GM18526 (cell line): ENCODE data around the gene RBM17.

Experiments
- POLR2A ChIP-seq: IDR thresholded peaks from 3 replicates; pipeline ENCODE4 v1.6.1; 2011; ENCODE audit not compliant: insufficient read length; ENCODE audit errors: extremely low read depth

Gene RBM17

GRCh38 chr10:6068006-6068405, 20.8 kb upstream of the RBM17 start:
- TF ChIP-seq POLR2A: no peak

- no peak for TF ChIP-seq POLR2A
Observed at GRCh38 chr10:6068422-6068821, 20.4 kb upstream of the RBM17 start.

- no peak for TF ChIP-seq POLR2A
Observed at GRCh38 chr10:6069081-6069931, 19.5 kb upstream of the RBM17 start.

GRCh38 chr10:6070660-6071059, 18.2 kb upstream of the RBM17 start:
- TF ChIP-seq POLR2A: no peak

GRCh38 chr10:6071181-6072175, 17.4 kb upstream of the RBM17 start:
- no peak for TF ChIP-seq POLR2A

GRCh38 chr10:6072215-6072934, 16.5 kb upstream of the RBM17 start:
- TF ChIP-seq POLR2A: no peak

GRCh38 chr10:6074489-6075301, 14.1 kb upstream of the RBM17 start:
- TF ChIP-seq POLR2A: no peak

- TF ChIP-seq POLR2A: no peak
Observed at GRCh38 chr10:6077071-6077675, 11.7 kb upstream of the RBM17 start.

- no peak for TF ChIP-seq POLR2A
Observed at GRCh38 chr10:6079044-6079443, 9.8 kb upstream of the RBM17 start.

GRCh38 chr10:6080417-6080973, 8.3 kb upstream of the RBM17 start:
- TF ChIP-seq POLR2A: no peak

- TF ChIP-seq POLR2A: no peak
Observed at GRCh38 chr10:6082496-6083395, 6.1 kb upstream of the RBM17 start.
